ENCODE results near the gene SPEM2. TPM values are rescaled to one million over a fixed set of nuclear protein-coding genes. Genes with fewer than 3 reads are reported as not detected.

Gene SPEM2
- polyA plus RNA-seq: not detected in 2 replicates
- not detected in 2 replicates for polyA minus RNA-seq

GRCh38 chr17:7425316-7425715, at the start of gene SPEM2:
SPEM2 (plus strand) TSS chr17:7425616; CDS start chr17:7425689, 73 bp downstream.
- Histone ChIP-seq H3K79me2 (replicated peaks; ENCODE audit: insufficient read depth, low read length) (no peaks in the 10 kb centered on the region), H3F3A (ENCODE audit: insufficient read depth, low read length, poor library complexity, severe bottlenecking) (no peaks in the 10 kb centered on the region), H3K4me3 (ENCODE audit: low read length) (no peak within 1 kb of the TSS)

GRCh38 chr17:7379134-7379533, 46.3 kb upstream of the SPEM2 start:
- Histone ChIP-seq H2AFZ (ENCODE audit: low read depth, low read length) (no peak overlapping the region), H3K9ac (ENCODE audit: low read length) (no peak overlapping the region), H3K27me3 (ENCODE audit: insufficient read depth, low read depth, low read length) (peaks cover 33% of the 10 kb centered on the region), H3K4me2 (ENCODE audit: low read length) (no peak overlapping the region), H3F3A (ENCODE audit: insufficient read depth, low read length, poor library complexity, severe bottlenecking) (no peaks in the 10 kb centered on the region), H3K9me2 (ENCODE audit: insufficient read depth, low read length) (no peaks in the 10 kb centered on the region), H4K20me1 (ENCODE audit: insufficient read depth) (no peaks in the 10 kb centered on the region), H3K4me3 (ENCODE audit: low read length) (no peak overlapping the region), H3K36me3 (ENCODE audit: insufficient read depth, low read length) (no peaks in the 10 kb centered on the region), H3K9me3 (ENCODE audit: low read length) (peaks cover 9% of the 10 kb centered on the region), H3K79me2 (replicated peaks; ENCODE audit: insufficient read depth, low read length) (no peaks in the 10 kb centered on the region), H3K27ac (ENCODE audit: low read length) (no peak overlapping the region)
- TF ChIP-seq REST (IDR thresholded peaks at IDR 0.05; ENCODE audit: borderline replicate concordance): no peak
- TF ChIP-seq MXI1 (conservative IDR thresholded peaks at IDR 0.05; ENCODE audit: poor library complexity, severe bottlenecking): no peak
- TF ChIP-seq EZH2 (IDR thresholded peaks at IDR 0.05; ENCODE audit: borderline replicate concordance, insufficient read depth, low read length, poor library complexity, severe bottlenecking): no peak
- no peak for TF ChIP-seq POLR2AphosphoS5 (IDR thresholded peaks at IDR 0.05)
- TF ChIP-seq RAD21 (conservative IDR thresholded peaks at IDR 0.05): no peak
- TF ChIP-seq TAF1 (IDR thresholded peaks at IDR 0.05; ENCODE audit: low read depth): no peak
- no peak for TF ChIP-seq EP300 (conservative IDR thresholded peaks at IDR 0.05; ENCODE audit: poor library complexity, severe bottlenecking)
- TF ChIP-seq SMC3 (conservative IDR thresholded peaks at IDR 0.05; ENCODE audit: poor library complexity): no peak

More at GRCh38 chr17:7425316-7425715, at the start of gene SPEM2:
- Histone ChIP-seq H3K4me2 (ENCODE audit: low read length) (no peak within 1 kb of the TSS), H3K9ac (ENCODE audit: low read length) (no peak within 1 kb of the TSS), H3K27me3 (ENCODE audit: insufficient read depth, low read depth, low read length) (no peaks in the 10 kb centered on the region), H3K27ac (ENCODE audit: low read length) (no peak within 1 kb of the TSS), H3K9me2 (ENCODE audit: insufficient read depth, low read length) (no peaks in the 10 kb centered on the region), H3K36me3 (ENCODE audit: insufficient read depth, low read length) (no peaks in the 10 kb centered on the region), H2AFZ (ENCODE audit: low read depth, low read length) (no peak within 1 kb of the TSS), H4K20me1 (ENCODE audit: insufficient read depth) (no peaks in the 10 kb centered on the region), H3K9me3 (ENCODE audit: low read length) (no peaks in the 10 kb centered on the region)
- no peak for TF ChIP-seq CTCF (IDR thresholded peaks at IDR 0.05; ENCODE audit: poor library complexity, severe bottlenecking)
- no peak for TF ChIP-seq REST (IDR thresholded peaks at IDR 0.05; ENCODE audit: borderline replicate concordance)
- no peak for TF ChIP-seq POLR2AphosphoS5 (IDR thresholded peaks at IDR 0.05)
- no peak for TF ChIP-seq EP300 (conservative IDR thresholded peaks at IDR 0.05; ENCODE audit: poor library complexity, severe bottlenecking)
- no peak for TF ChIP-seq TAF1 (IDR thresholded peaks at IDR 0.05; ENCODE audit: low read depth)
- TF ChIP-seq SMC3 (conservative IDR thresholded peaks at IDR 0.05; ENCODE audit: poor library complexity): no peak
- TF ChIP-seq MXI1 (conservative IDR thresholded peaks at IDR 0.05; ENCODE audit: poor library complexity, severe bottlenecking): no peak
- TF ChIP-seq RAD21 (conservative IDR thresholded peaks at IDR 0.05): no peak
- no peak for TF ChIP-seq EZH2 (IDR thresholded peaks at IDR 0.05; ENCODE audit: borderline replicate concordance, insufficient read depth, low read length, poor library complexity, severe bottlenecking)
